BJ (cell line): ENCODE data around the gene WIPF3. TPM values are rescaled to one million over a fixed set of nuclear protein-coding genes. Genes with fewer than 3 reads are reported as not detected.

Source experiments
- CTCF ChIA-PET: fragments of 350-600 bp; formaldehyde crosslinking; extraction: SDS; loops from one replicate; lab custom pipeline; 2021; ENCODE audit warnings: antibody characterized with exemption, inconsistent platforms; lab: Yijun Ruan, JAX
- POLR2A ChIA-PET: fragments of 300-600 bp; sonication (Branson Sonifier 250); formaldehyde crosslinking; extraction: SDS; loops from one replicate; lab custom pipeline; 2021; ENCODE audit warnings: antibody characterized with exemption; lab: Charles Lee
- DNase-seq: peaks from one replicate; pipeline ENCODE4 v3.0.0-alpha.2; 2011; ENCODE audit warnings: low read depth
- H3K27me3 ChIP-seq: 2 replicates; pipeline ENCODE4 v1.6.0; 2011; ENCODE audit warnings: low read length; ENCODE audit not compliant: control insufficient read depth, insufficient read depth
- H3K36me3 ChIP-seq: 2 replicates; pipeline ENCODE4 v1.5.1; 2011; ENCODE audit warnings: low read length; ENCODE audit not compliant: control insufficient read depth, insufficient read depth
- H3K4me3 ChIP-seq: 2 replicates; pipeline ENCODE4 v1.5.1; 2011; ENCODE audit warnings: low read depth, mild to moderate bottlenecking, control low read depth, low read length
- polyA plus RNA-seq: library from polyadenylated mRNA; depleted of rRNA; stranded (reverse); fragments of >200 nt; gene quantifications from 2 replicates; pipeline ENCODE4 v1.2.3, GENCODE V29; 2011
- TF ChIP-seq, protein P1 (sequence below): IDR thresholded peaks from 2 replicates; pipeline ENCODE4 v1.5.1; 2011; ENCODE audit warnings: low read depth, mild to moderate bottlenecking, control low read depth, inconsistent platforms, low read length, moderate library complexity; ENCODE audit not compliant: insufficient read depth

Gene WIPF3
- polyA plus RNA-seq, 1 experiment = not detected

DNA sequence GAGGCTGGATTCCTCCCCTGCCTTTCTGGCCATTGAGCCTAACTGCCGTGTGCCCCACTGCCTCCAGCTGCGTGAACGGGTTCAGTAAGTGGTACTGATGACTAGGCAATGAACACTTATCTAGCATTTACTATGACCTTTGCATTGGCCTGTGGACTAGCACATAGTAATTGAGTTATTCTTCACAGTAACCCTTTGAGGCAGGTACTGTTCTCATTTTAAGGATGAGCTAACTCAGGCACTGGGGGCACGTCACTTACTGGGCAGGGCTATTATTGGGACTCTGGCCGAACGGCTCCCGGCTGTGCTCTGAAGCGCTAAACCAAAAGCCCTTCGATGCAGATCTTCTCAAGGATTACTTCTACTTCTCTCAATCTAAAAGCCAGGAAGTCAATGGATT lies 38.3 kb downstream of the WIPF3 start:
- Histone ChIP-seq H3K36me3 (no peaks in the 10 kb centered on the region), H3K4me3 (no peak overlapping the region), H3K27me3 (peaks cover 4% of the 10 kb centered on the region)
- ChIA-PET CTCF (no interaction called here), POLR2A (no interaction called here)
- DNase-seq = no peak
- TF ChIP-seq, protein P1, sequence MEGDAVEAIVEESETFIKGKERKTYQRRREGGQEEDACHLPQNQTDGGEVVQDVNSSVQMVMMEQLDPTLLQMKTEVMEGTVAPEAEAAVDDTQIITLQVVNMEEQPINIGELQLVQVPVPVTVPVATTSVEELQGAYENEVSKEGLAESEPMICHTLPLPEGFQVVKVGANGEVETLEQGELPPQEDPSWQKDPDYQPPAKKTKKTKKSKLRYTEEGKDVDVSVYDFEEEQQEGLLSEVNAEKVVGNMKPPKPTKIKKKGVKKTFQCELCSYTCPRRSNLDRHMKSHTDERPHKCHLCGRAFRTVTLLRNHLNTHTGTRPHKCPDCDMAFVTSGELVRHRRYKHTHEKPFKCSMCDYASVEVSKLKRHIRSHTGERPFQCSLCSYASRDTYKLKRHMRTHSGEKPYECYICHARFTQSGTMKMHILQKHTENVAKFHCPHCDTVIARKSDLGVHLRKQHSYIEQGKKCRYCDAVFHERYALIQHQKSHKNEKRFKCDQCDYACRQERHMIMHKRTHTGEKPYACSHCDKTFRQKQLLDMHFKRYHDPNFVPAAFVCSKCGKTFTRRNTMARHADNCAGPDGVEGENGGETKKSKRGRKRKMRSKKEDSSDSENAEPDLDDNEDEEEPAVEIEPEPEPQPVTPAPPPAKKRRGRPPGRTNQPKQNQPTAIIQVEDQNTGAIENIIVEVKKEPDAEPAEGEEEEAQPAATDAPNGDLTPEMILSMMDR = no peak

DNA sequence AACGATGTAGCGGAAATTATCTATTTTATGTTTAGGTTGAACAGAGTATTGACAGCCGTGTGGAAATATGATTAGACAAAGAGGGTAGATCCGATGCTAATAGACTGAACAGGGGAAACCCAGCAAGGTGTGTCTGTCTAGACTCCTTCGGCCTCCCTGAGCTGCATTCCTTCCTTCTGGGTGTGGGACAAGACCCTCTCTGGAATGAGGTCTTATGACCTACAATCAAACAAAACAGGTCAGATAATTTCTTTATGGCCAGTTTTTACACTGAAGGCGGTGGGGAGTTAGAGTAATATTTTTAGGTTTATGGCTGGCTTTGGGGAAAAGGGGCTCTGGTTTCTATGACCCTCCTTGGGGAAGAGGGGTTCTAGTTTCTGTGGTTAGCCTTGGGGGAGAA lies 41.2 kb downstream of the WIPF3 start:
- no peak for DNase-seq
- Histone ChIP-seq H3K36me3 (no peaks in the 10 kb centered on the region), H3K4me3 (no peak overlapping the region), H3K27me3 (peaks cover 10% of the 10 kb centered on the region)
- ChIA-PET CTCF (interaction anchor here (0.7 to 1.7 kb wide), 2 partner anchors 31 to 194 kb away, joined by 3 to 4 read pairs; no protein-coding TSS in a partner anchor), POLR2A (no interaction called here)
- TF ChIP-seq, protein P1 = no peak

DNA sequence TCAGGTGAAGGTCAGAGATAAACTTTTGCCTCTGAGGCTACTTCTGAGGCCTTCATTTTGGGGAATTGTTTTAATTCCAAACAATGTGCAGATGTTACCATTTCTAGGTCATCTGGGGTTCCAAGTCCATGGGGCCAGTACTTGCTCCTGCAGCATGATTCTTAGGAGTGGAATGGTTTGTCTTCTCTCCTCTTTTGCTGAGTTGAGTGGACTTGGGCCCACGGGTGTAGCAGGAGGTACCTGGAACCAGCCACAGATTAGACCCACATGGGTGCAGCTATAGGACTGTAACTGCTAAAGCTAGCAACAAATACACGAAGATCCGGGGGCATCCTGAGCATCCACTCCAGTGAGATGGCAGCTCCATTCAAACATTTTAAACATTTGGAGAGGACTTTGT lies 41.6 kb downstream of the WIPF3 start:
- CTCF ChIA-PET = interaction anchor here (1.1 to 1.7 kb wide), 3 partner anchors 8 to 30 kb away, joined by 3 to 7 read pairs (median 3); no protein-coding TSS in a partner anchor
- no peak for DNase-seq

DNA sequence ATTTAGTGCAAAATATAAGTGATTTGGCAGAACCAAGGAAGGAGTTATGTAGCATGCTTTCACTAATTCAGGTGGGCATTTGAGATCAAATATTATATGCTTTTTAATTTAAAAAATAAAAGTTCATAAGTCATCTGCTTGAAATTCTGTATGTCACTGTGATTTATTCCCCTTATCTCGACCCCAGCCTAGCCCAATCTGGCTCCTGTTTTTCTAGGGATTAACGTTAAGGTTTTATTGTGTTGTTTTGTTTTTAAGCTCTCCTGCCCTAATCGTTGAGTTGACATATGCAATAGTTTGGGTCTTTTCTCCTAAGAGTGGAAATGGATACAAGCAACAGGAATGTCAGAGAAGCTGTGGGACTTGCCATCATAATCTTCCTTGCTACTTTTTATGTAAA lies 42.6 kb downstream of the WIPF3 start:
- TF ChIP-seq, protein P1 = no peak
- H3K27me3 ChIP-seq = peaks cover 14% of the 10 kb centered on the region
- no peak overlapping the region for H3K4me3 ChIP-seq
- no peak for DNase-seq
- POLR2A ChIA-PET = no interaction called here
- CTCF ChIA-PET = interaction anchor here (1.1 to 1.7 kb wide), 2 partner anchors 9 to 14 kb away, joined by 3 to 7 read pairs; no protein-coding TSS in a partner anchor
- no peaks in the 10 kb centered on the region for H3K36me3 ChIP-seq

More for the DNA sequence above, 41.6 kb downstream of the WIPF3 start:
- H3K4me3 ChIP-seq = no peak overlapping the region
- TF ChIP-seq, protein P1 = no peak
- POLR2A ChIA-PET = no interaction called here
- H3K27me3 ChIP-seq = peaks cover 10% of the 10 kb centered on the region
- H3K36me3 ChIP-seq = no peaks in the 10 kb centered on the region

DNA sequence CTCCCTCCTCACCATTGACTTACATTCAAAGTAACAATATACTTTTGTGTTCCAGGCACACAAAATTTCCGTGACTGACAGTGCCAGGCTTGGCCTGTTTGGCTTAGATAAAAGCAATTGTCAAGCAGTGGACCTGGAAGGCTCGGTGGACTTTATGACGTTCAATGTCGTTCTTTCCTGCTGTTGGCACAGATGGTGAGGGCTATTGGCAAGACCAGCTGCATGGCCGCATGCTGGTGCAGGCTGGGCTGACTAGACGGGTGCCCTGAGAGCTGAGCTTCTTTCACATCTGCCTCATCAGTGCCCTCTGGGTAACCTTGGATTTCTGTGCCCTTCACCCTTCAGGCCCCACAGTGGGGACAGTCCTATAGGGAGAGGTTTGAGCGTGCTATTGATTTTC lies 45.2 kb downstream of the WIPF3 start:
- Histone ChIP-seq H3K27me3 (peaks cover 15% of the 10 kb centered on the region), H3K4me3 (no peak overlapping the region), H3K36me3 (no peaks in the 10 kb centered on the region)
- ChIA-PET POLR2A (no interaction called here), CTCF (no interaction called here)
- DNase-seq = no peak
- TF ChIP-seq, protein P1 = no peak
